ENCODE data around the gene CYP2A7. TPM values are rescaled to one million over a fixed set of nuclear protein-coding genes. Genes with fewer than 3 reads are reported as not detected.
"Not testable (repeated sequence)": the region's sequence is repeated elsewhere in the genome, so short reads cannot be mapped to it uniquely, and the experiment has no call there.

Gene CYP2A7
- total and polyA plus RNA-seq, 2 experiments from 2014 or later = not detected

DNA sequence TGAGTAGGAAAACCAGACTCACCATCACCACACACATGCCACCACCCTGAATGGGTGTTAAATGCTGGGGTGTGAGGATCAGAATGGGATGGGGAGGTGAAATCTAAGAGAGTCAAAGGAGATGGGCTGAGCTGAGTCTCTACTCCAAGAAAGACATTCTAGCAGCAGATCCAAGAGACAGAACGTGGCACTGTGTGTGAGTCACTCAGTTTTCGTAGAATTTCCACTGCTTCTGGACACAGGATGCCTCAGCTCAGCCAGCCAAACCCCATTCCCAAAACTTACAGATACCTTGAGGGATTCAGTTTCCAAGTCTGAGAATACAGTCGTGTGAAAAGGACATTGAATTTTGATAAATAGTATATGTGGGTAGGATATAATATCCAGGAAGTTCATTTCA, 7.3 kb upstream of the CYP2A7 start:
- no peak overlapping the region for H3K4me3 ChIP-seq
- DNase-seq (ENCODE audit: low read depth in 1 of 2, low spot score in 1 of 2) = peak in 1 of 2 donors; percentile 1
- no peaks in the 10 kb centered on the region for H3K27me3 ChIP-seq
- H3K4me1 ChIP-seq (ENCODE audit: low read depth) = no peaks in the 10 kb centered on the region
- H3K27ac ChIP-seq = no peak overlapping the region
- H3K36me3 ChIP-seq = no peaks in the 10 kb centered on the region
- TF ChIP-seq, protein P1, sequence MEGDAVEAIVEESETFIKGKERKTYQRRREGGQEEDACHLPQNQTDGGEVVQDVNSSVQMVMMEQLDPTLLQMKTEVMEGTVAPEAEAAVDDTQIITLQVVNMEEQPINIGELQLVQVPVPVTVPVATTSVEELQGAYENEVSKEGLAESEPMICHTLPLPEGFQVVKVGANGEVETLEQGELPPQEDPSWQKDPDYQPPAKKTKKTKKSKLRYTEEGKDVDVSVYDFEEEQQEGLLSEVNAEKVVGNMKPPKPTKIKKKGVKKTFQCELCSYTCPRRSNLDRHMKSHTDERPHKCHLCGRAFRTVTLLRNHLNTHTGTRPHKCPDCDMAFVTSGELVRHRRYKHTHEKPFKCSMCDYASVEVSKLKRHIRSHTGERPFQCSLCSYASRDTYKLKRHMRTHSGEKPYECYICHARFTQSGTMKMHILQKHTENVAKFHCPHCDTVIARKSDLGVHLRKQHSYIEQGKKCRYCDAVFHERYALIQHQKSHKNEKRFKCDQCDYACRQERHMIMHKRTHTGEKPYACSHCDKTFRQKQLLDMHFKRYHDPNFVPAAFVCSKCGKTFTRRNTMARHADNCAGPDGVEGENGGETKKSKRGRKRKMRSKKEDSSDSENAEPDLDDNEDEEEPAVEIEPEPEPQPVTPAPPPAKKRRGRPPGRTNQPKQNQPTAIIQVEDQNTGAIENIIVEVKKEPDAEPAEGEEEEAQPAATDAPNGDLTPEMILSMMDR (IDR thresholded peaks at IDR 0.05; ENCODE audit: low read depth, low read length) = no peak
- no peaks in the 10 kb centered on the region for H3K9me3 ChIP-seq (ENCODE audit: low read depth)

DNA sequence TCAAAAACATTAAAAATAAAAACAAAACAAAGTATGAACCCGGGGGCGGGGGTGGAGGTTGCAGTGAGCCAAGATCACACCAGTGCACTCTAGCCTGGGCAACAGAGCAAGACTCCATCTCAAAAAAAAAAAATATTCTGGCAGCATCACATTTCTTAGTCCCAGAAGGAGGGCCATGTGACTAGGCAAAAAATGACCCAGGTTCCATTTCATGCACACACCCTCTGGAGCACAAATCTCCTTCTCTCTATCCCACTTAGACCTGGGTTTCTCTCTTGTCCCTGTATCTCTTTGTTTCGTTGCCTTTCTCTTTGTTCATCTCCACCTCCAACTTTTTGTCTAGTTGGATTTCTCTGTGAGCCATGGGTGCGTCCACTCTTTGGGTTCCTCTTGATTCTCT, 6.2 kb upstream of the CYP2A7 start:
- Histone ChIP-seq H3K27me3 (no peaks in the 10 kb centered on the region), H3K4me1 (ENCODE audit: low read depth) (no peaks in the 10 kb centered on the region), H3K27ac (no peak overlapping the region), H3K36me3 (no peaks in the 10 kb centered on the region), H3K9me3 (ENCODE audit: low read depth) (no peaks in the 10 kb centered on the region), H3K4me3 (no peak overlapping the region)
- TF ChIP-seq, protein P1 (IDR thresholded peaks at IDR 0.05; ENCODE audit: low read depth, low read length) = no peak
- no peak for DNase-seq (ENCODE audit: low read depth in 1 of 2, low spot score in 1 of 2)

DNA sequence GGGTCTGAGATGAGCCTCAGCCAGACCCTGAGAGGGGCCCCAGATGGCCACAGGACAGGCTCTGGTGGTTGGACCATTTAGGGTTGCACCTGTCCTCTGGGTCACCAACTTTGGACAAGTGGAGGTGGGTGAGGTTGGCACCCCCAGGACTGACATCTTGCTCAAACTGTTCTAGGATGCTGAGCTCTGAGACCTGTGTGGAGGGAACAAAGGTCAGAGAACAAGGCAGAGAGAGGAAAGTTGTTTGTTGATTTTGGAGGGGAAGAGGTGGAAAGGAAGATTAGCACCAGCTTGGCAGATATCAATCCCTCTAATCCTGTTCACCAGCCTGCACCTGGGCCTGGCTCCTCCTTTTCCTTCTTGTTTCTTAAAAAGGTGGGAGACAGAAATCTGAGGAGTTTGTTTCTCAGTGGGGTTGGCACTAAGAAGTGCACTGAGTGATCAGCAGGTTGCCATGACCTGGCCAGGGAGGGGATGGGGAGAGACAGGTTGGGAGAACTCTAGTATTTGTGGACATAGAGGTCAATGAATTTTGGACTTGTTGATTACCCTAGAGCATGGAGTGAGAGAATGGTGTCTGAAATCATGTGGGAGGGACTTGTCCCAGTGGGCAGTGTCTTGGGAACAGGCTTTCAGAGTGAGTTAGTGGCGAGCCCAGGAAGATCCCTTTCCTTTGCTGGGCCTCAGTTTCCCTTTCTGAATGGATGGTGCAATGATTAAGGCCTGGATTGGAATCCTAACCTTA, 2.3 kb upstream of the CYP2A7 start:
- H3K4me1 ChIP-seq (ENCODE audit: low read depth); H3K27ac ChIP-seq; H3K36me3 ChIP-seq; H3K27me3 ChIP-seq; H3K9me3 ChIP-seq (ENCODE audit: low read depth); H3K4me3 ChIP-seq; DNase-seq (ENCODE audit: low read depth in 1 of 2, low spot score in 1 of 2): not testable (repeated sequence)

DNA sequence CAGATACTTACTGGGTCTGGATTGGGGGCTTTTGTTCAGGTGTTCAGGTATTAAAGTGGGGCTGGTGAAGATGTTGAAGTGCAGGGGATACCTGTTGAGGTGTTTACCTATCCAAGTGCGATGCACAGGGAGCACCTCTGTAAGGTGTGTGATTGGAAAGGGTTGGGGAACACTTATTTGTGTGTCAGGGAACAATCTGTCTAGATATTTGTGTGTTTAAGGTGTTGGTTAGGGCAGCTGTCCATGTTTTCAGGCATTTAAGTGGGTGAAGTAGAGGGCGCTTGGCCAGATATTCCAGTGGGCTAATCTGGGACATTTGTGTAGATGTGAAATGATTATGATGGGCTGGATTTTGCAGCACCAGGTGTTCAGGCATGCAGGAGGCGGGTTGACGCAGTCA, 2.7 kb downstream of the CYP2A7 start:
- H3K4me1 ChIP-seq (ENCODE audit: low read depth); H3K27me3 ChIP-seq; H3K9me3 ChIP-seq (ENCODE audit: low read depth): not testable (repeated sequence)

DNA sequence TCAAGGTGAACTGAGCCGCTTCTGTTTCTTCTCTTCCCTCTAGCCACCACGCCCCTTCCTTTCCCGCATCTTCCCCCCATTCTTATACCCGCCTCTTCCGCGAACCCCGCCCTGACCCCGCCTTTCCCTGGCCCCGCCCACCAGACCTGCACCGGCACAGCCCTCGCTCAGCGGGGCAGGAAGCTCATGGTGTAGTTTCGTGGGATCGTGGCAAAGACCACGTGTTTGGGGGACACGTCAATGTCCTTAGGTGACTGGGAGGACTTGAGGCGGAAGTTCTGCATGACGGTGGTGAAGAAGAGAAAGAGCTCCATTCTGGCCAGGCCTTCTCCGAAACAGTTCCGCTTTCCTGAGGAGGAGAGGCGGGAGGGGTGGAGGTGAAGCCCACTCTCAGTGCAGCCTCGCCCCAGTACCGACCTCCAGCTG, 6.5 kb downstream of the CYP2A7 start:
- H3K4me1 ChIP-seq (ENCODE audit: low read depth); H3K4me3 ChIP-seq; H3K36me3 ChIP-seq; H3K9me3 ChIP-seq (ENCODE audit: low read depth); H3K27me3 ChIP-seq; H3K27ac ChIP-seq: not testable (repeated sequence)
- peak; percentile 8 to 14 for DNase-seq (ENCODE audit: low read depth in 1 of 2, low spot score in 1 of 2)

More for the DNA sequence above, 2.7 kb downstream of the CYP2A7 start:
- not testable (repeated sequence) for H3K27ac ChIP-seq; DNase-seq (ENCODE audit: low read depth in 1 of 2, low spot score in 1 of 2); H3K4me3 ChIP-seq; H3K36me3 ChIP-seq

DNA sequence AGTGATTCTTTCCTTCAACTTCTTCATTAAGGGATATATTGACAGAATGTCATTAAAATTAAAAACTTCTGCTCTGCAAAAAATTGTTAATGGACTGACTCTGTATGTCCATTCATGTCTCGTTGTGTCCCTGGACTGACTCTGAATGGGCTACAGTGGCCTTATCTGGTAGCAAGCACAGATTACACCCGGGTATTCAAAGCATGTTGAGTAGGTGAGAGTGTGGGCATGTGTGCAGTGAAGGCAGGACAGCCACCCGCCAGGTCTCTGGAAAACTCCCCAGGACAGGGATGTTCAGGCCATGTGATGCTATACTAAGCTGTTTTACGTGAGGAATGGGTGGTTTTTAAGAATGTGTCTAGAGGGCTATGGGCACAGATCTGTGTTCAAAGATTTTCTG, 7.2 kb downstream of the CYP2A7 start:
- not testable (repeated sequence) for H3K27ac ChIP-seq; DNase-seq (ENCODE audit: low read depth in 1 of 2, low spot score in 1 of 2)

DNA sequence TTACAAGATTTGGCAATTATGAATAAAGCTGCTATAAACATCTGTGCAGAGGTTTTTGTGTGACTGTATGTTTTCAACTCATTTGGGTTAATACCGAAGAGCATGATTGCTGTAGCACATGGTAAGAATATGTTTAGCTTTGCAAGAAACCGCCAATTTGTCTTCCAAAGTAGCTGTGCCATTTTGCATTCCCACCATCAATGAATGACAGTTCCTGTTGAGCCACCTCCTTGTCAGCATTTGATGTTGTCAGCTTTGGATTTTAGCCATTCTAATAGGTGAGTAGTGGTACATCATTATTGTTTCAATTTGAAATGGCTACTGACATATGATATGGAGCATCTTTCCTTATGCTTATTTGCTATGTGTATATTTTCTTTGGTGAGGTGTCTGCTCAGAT, 8.2 kb downstream of the CYP2A7 start:
- DNase-seq (ENCODE audit: low read depth in 1 of 2, low spot score in 1 of 2) = not testable (repeated sequence)

More for the DNA sequence above, 7.2 kb downstream of the CYP2A7 start:
- not testable (repeated sequence) for H3K9me3 ChIP-seq (ENCODE audit: low read depth); H3K27me3 ChIP-seq; H3K4me1 ChIP-seq (ENCODE audit: low read depth); H3K36me3 ChIP-seq; H3K4me3 ChIP-seq

DNA sequence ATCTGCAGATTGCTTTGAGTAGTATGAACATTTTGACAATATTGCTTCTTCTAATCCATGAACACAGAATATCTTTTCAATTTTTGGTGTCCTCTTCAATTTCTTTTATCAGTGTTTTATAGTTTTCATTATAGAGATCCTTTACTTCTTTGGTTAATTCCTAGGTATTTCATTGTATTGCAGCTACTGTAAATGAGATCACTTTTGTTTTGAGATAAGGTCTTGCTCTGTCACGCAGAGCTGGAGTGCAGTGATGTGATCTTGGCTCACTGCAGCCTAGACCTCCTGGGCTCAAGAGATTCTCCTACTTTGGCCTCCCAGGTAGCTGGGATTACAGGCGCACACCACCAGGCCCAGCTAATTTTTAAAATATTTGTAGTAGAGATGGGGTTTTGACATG, 9.8 kb downstream of the CYP2A7 start:
- no peaks in the 10 kb centered on the region for H3K36me3 ChIP-seq
- no peak for DNase-seq (ENCODE audit: low read depth in 1 of 2, low spot score in 1 of 2)
- H3K27ac ChIP-seq = no peak overlapping the region
- no peaks in the 10 kb centered on the region for H3K27me3 ChIP-seq
- TF ChIP-seq, protein P1 (IDR thresholded peaks at IDR 0.05; ENCODE audit: low read depth, low read length) = no peak
- no peak overlapping the region for H3K4me3 ChIP-seq
- no peaks in the 10 kb centered on the region for H3K9me3 ChIP-seq (ENCODE audit: low read depth)
- H3K4me1 ChIP-seq (ENCODE audit: low read depth) = no peaks in the 10 kb centered on the region

More for the DNA sequence above, 8.2 kb downstream of the CYP2A7 start:
- H3K4me1 ChIP-seq (ENCODE audit: low read depth); H3K27ac ChIP-seq; H3K36me3 ChIP-seq; H3K27me3 ChIP-seq; H3K9me3 ChIP-seq (ENCODE audit: low read depth); H3K4me3 ChIP-seq: not testable (repeated sequence)
